Measurements from ENCODE around the gene AATF.

DNA sequence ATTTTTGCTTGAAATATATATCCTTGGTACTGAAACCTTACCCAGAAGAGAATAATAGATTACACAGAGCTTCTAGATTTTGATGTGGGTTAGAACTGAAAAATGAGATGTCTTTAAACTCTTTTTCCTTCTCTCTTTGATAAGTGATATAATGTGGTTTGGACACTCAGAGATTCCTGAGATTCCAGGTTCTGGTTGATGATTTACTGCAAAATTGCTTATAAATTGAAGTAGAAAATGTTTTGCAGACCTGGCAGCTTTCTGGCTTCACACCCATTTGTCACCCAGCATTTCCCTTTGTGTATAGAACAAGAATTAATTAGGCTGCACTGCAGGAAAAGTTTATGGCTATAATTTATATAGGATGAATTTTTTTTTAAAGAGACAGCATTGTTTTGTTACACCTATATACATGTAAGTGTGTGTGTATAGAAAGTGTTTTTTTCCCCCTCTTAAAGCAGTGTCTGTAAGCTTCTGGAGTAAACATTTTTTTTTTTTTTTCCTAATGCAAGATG, 23.5 kb downstream of the AATF start:
- TF ChIP-seq CTCF (IDR thresholded peaks at IDR 0.05) (no peak), EZH2 (IDR thresholded peaks at IDR 0.05) (no peak), EZH2phosphoT487 (IDR thresholded peaks at IDR 0.05) (no peak)
